LNCAP (cell line): ENCODE data around the gene C2orf81.

Experiments used
- CTCF ChIP-seq: fragments of 450-650 bp; IDR thresholded peaks from 2 replicates; pipeline ENCODE4 v1.5.1; 2017; ENCODE audit warnings: mild to moderate bottlenecking

The C2orf81 gene

GRCh38 chr2:74457549-74458131, 36.2 kb upstream of the C2orf81 start:
- no peak for TF ChIP-seq CTCF

GRCh38 chr2:74457129-74457548, 35.7 kb upstream of the C2orf81 start:
- no peak for TF ChIP-seq CTCF

- TF ChIP-seq CTCF: no peak
Measured at GRCh38 chr2:74454654-74455511, 33.5 kb upstream of the C2orf81 start, which contains the start of gene INO80B. INO80B (plus strand) TSS chr2:74455087; CDS start chr2:74455117, 30 bp downstream.

GRCh38 chr2:74450570-74451190, 29.3 kb upstream of the C2orf81 start:
- no peak for TF ChIP-seq CTCF

GRCh38 chr2:74448771-74449170, 27.4 kb upstream of the C2orf81 start:
- no peak for TF ChIP-seq CTCF

GRCh38 chr2:74447230-74447999, 26.0 kb upstream of the C2orf81 start:
- no peak for TF ChIP-seq CTCF
